Measurements from ENCODE around the gene NKD1. TPM values are rescaled to one million over a fixed set of nuclear protein-coding genes. Genes with fewer than 3 reads are reported as not detected.

NKD1 gene
- polyA plus RNA-seq, 1 experiment = 0.11 TPM

- CTCF ChIA-PET = interaction anchor here (1.4 kb wide), 2 partner anchors 14 to 64 kb away, joined by 3 to 5 read pairs; no protein-coding TSS in a partner anchor
These were observed 52.5 kb downstream of the NKD1 start for GRCh38 chr16:50600582-50601283.

GRCh38 chr16:50601341-50601740 lies 53.1 kb downstream of the NKD1 start:
- ChIA-PET CTCF (interaction anchor here (1.4 kb wide), 2 partner anchors 13 to 64 kb away, joined by 3 to 5 read pairs; no protein-coding TSS in a partner anchor), POLR2A (no interaction called here)
- H3K36me3 ChIP-seq (ENCODE audit: control insufficient read depth, insufficient read depth, low read length) = no peaks in the 10 kb centered on the region
- no peak for TF ChIP-seq CTCF (IDR thresholded peaks at IDR 0.05; ENCODE audit: insufficient read depth, low read depth, low read length)
- H3K4me3 ChIP-seq (ENCODE audit: low read depth, low read length) = no peak overlapping the region
- DNase-seq (ENCODE audit: low read depth) = no peak
- no peaks in the 10 kb centered on the region for H3K27me3 ChIP-seq (ENCODE audit: control insufficient read depth, insufficient read depth, low read length)

More at GRCh38 chr16:50600582-50601283, 52.5 kb downstream of the NKD1 start:
- POLR2A ChIA-PET = no interaction called here
- Histone ChIP-seq H3K36me3 (ENCODE audit: control insufficient read depth, insufficient read depth, low read length) (no peaks in the 10 kb centered on the region), H3K4me3 (ENCODE audit: low read depth, low read length) (no peak overlapping the region), H3K27me3 (ENCODE audit: control insufficient read depth, insufficient read depth, low read length) (no peaks in the 10 kb centered on the region)
- TF ChIP-seq CTCF (IDR thresholded peaks at IDR 0.05; ENCODE audit: insufficient read depth, low read depth, low read length) = no peak
- no peak for DNase-seq (ENCODE audit: low read depth)

- no peak for TF ChIP-seq CTCF (IDR thresholded peaks at IDR 0.05; ENCODE audit: insufficient read depth, low read depth, low read length)
- no peaks in the 10 kb centered on the region for H3K36me3 ChIP-seq (ENCODE audit: control insufficient read depth, insufficient read depth, low read length)
- H3K4me3 ChIP-seq (ENCODE audit: low read depth, low read length) = no peak overlapping the region
- no peak for DNase-seq (ENCODE audit: low read depth)
- POLR2A ChIA-PET = no interaction called here
- CTCF ChIA-PET = interaction anchor here (1.4 kb wide), 1 partner anchor 13 kb away, joined by 3 read pairs; no protein-coding TSS in a partner anchor
- no peaks in the 10 kb centered on the region for H3K27me3 ChIP-seq (ENCODE audit: control insufficient read depth, insufficient read depth, low read length)
These were observed 53.9 kb downstream of the NKD1 start for GRCh38 chr16:50602126-50602525.

- no peaks in the 10 kb centered on the region for H3K27me3 ChIP-seq (ENCODE audit: control insufficient read depth, insufficient read depth, low read length)
- no peak for DNase-seq (ENCODE audit: low read depth)
- no peaks in the 10 kb centered on the region for H3K36me3 ChIP-seq (ENCODE audit: control insufficient read depth, insufficient read depth, low read length)
- CTCF ChIA-PET = interaction anchor here (0.9 to 1.4 kb wide), 4 partner anchors 9 to 42 kb away, joined by 3 to 4 read pairs (median 3); no protein-coding TSS in a partner anchor
- POLR2A ChIA-PET = no interaction called here
- no peak for TF ChIP-seq CTCF (IDR thresholded peaks at IDR 0.05; ENCODE audit: insufficient read depth, low read depth, low read length)
- H3K4me3 ChIP-seq (ENCODE audit: low read depth, low read length) = no peak overlapping the region
These were observed 54.5 kb downstream of the NKD1 start for GRCh38 chr16:50602531-50603205.

Measured in BJ (cell line).